Measurements from ENCODE around the gene RNF26.

RNF26 gene

DNA sequence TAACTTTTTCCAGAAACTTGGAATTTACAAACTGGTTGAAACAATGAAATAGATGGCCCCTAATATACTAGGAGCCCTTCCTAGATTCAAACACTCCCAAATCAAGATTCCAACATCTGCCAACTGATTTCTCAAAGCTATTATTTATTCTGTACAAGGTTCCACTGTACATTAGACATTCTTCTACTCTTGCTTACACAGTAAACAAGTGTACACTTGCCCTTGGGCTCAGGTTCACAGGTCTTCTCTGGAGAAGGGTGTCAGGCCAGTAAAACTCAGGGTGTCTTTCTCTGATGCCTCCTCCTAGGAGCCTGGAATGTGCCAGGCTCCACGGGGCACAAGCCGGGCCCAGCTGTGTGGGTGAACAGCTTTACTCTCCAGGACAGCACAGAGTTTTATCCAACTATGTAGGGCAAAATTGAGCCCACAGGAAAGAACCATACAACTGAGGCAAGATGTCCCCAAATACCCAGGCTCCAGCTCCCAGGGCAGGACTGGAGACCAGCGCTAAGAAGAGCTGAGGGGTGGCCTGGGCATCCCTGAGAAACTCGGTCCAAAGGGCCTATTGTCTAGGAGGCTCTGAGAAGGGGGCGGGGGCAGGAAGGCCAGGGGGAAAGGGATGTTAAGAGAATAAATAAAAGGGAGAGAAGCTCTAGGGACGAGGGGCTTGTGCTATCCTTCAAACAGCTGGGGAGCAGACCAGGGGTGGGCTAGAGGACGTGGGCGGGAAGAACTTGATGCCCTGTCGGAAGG is 20.9 kb downstream of the RNF26 start:
- no peak for FAIRE-seq

- FAIRE-seq, result no peak
These were observed 22.2 kb downstream of the RNF26 start for GRCh38 chr11:119356349-119357031.

DNA sequence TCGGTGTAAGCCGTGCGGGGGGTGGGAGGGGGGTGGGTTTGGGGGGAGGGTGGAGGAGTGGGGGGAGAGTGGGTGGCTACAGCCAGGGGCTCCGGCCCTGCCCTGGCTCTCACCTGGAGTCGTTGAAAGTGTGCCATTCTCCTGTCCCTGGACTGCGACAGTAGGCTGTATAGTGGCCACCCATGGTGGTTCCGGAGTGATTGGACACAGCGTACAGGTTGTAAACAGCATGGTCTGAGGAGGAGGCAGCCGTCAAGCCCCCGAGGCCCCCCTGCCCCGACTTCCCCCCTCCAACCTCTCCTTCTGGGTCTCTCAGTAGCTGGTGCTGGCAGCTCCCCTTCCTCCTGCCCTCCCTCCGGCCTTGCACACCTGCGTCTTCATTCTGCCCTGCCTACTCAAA is 22.7 kb downstream of the RNF26 start:
- FAIRE-seq, result no peak

GRCh38 chr11:119359365-119360214 is 25.3 kb downstream of the RNF26 start:
- no peak for FAIRE-seq

GRCh38 chr11:119361056-119361787 is 26.9 kb downstream of the RNF26 start:
- FAIRE-seq, result no peak

- FAIRE-seq, result no peak
These were observed 27.8 kb downstream of the RNF26 start for GRCh38 chr11:119361941-119362725.

GRCh38 chr11:119362741-119363080 is 28.4 kb downstream of the RNF26 start:
- no peak for FAIRE-seq

- FAIRE-seq, result no peak
These were observed 28.9 kb downstream of the RNF26 start for GRCh38 chr11:119363081-119363850.

GRCh38 chr11:119363851-119364590 is 29.7 kb downstream of the RNF26 start:
- no peak for FAIRE-seq

DNA sequence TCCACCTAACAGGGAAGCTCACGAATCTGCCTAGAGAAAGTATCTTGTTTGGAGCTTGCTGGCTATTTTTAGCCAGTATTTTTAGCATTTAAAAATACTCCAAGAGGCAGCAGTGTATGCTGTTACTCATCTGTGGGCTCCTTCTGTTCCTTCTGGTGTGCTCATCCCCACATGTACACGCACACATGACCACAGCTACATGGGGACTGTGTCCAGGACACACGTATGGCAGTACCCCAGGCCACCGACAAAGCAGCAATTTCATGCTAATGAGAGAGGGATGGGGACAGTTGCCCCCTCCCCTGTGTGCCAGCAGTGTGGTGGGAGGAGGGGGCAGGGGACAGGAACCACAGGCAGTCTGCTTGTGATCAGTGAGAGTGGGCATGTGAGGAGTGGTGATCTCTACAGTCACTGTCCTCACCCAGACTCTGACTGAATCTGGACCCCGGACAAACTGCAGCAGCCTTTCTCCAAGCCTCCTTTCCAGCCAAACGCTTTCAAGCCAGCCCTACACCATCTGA is 30.8 kb downstream of the RNF26 start:
- FAIRE-seq, result no peak

GRCh38 chr11:119366690-119367620 is 32.6 kb downstream of the RNF26 start:
- FAIRE-seq, result no peak

DNA sequence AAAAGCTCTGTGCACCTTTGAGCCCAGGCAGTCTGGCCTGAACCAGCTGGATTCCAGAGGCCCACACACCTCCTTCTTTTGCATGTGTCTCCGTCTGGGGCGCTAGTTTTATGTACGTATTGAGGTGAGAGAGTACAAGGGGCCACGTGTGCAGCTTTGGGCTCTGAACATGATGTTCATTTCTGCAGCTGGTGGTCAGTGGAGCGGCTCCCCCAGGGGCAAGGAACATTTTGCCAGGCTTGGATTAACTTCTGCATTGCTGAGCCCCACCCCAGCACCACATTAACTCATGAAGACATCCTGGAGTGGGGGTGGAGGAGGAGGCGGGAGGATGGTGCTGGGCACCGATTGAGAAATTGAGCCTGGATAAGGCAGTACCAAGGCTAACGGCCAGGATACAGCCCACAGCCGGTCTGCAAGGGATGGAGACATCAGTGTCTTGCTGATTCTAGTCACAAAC is 33.4 kb downstream of the RNF26 start:
- no peak for FAIRE-seq

GRCh38 chr11:119368121-119369034 is 34.1 kb downstream of the RNF26 start:
- FAIRE-seq, result no peak

DNA sequence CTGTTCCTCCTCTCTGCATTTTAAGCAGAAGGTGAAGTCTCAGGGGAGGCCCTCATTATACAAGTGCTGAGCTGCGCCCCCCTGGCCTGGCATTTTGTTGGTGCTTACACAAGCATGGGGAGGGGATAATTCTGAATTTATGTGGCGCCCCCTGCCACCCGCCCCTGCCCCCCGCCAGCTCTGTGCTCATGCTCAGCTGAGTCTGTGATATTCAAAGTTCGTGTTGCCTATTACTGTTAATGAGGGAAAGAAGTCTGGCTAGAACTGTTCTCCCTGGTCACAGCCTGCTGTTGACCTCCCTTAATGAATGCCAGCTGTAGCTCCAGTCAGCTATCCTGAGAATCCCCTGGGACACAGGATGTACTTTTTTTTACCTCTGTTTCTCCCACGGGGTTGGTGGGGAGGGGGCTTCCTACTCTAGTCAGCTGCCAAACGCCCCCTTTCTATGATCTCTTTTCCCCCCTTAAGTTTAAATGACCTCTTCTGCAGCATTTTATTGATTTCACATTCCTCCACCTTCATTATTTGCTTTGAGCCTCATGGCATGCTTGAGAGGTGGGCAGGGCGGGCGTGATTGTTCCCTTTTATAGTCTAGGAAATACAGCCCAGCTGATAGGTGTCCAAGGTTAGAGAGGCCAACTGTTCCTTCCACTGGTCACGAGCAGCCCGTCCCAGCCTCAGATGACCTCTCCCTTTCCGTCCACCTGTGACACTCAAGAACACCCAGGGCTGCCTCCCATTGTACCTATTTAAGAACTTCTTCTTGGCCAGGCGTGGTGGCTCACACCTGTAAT is 35.0 kb downstream of the RNF26 start:
- no peak for FAIRE-seq

DNA sequence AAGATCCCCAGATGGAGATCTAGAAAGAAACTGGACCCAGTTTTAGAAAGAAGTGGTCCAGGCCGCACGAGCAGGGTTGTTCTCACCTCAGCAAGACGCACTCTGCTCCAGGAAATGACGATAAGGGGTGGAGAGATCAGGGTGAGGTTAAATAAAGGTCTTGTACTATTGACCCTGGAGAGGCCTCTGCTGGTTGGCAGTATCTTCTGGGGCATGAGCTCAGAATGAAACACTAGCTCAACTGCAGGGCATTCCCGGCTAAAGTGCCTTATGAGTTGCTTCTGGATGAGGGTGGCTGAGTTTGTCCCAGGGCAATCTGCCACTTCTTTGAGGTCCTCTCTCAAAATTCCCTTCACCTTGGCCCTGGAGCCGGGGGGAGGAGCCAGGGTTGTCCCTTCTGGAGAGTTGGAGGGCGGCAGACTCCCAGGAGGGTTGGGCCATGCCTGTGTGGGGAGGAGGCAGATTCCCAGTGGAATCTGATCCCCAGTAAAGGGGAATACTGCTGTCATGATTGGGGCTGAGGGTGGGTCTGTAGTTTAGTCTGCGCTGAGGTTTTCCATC is 36.2 kb downstream of the RNF26 start:
- no peak for FAIRE-seq

GRCh38 chr11:119371067-119371601 is 36.8 kb downstream of the RNF26 start:
- FAIRE-seq, result no peak
